ENCODE data around the gene HCFC1R1.

The HCFC1R1 gene

GRCh38 chr16:3017344-3017743 is 6.4 kb downstream of the HCFC1R1 start:
- DNase-seq, result no peak

- DNase-seq, result no peak
Measured at GRCh38 chr16:3015865-3016521, 7.7 kb downstream of the HCFC1R1 start.

DNA sequence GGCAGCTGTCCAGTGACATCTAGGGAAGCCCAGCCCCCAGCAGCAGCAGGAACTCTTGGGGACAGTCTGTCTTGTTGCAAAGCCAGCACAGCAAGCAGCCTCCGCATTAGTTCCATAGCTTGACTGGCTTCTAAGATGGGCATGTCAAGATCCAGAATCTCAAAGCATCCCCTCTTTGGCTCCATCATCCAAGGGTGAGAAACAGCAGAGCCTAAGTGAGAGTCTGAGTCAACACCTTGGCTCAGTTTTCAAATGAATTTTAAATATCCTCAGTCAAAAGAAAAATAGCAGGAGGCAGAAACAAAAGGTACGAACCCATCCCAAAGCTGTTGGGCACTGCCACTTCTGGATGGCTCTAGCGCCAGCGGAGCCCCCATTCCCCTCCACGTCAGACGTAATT is 8.8 kb downstream of the HCFC1R1 start:
- DNase-seq, result no peak

DNA sequence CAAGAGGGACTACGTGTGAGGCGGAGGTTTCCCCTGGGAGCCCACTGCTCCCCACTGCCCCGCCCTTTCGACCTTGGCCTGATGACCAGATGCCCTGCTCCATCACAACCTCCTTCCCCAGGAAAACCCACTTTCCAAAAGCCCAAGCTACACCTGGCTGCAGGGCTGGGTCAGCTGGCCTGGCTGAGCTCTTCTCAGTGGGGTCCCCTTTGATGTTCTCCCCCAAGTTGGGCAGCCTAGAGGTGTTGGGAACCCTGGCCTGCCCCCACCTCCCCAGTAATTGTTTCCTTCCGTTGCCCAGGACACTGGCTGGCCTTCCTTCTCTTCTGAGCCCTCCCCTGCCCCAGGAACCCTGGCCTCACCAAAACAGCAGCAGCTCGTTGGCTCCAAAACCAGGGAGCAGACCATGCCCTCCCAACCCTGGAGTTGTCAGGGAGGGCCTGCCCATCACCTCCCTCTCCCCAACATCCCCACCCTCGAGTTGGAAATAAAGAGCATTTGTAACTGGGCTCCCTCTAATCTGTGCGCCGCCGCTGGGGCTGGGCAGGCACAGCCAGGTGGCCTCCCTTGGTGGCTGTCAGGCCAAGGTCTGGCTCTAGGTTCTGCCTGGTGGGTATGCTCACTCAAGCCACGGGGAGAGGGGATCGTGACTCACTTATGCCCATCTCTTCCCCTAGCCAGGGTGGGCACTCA is 9.6 kb downstream of the HCFC1R1 start:
- DNase-seq, result no peak

- no peak for DNase-seq
Measured at GRCh38 chr16:3013491-3013951, 10.2 kb downstream of the HCFC1R1 start.

DNA sequence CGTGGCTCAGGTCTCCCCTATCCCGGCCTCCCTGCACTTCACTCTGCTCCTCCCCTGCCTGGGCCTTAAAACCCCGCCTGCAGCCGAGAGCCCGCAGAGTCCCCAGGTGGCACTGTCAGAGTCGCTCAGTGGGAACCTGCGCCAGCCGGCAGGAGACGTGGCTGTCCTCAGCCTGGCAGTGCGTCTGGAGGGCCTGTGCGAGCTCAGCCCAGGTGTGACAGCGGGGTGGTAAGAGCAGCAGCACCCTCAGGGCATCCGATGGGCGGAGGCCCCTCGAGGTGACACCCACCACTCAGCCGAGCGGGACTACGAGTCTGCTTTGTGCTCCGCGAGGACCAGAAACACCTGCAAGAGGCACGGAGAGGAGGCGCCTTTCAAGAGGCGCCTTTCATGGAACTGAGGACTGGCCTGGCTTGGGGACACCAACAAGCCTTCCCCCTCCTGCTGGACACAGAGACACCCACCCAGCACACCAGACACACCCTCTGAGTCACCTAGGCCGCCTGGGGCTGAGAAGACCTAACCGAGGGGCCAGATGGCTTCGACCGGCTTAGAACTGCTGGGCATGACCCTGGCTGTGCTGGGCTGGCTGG is 10.8 kb downstream of the HCFC1R1 start, which contains the start of gene CLDN9:
TSS of gene CLDN9 (plus strand) at position 96 of the 593 bp plus-strand sequence. CDS start at position 536, 440 bp downstream.
- no peak for DNase-seq

DNA sequence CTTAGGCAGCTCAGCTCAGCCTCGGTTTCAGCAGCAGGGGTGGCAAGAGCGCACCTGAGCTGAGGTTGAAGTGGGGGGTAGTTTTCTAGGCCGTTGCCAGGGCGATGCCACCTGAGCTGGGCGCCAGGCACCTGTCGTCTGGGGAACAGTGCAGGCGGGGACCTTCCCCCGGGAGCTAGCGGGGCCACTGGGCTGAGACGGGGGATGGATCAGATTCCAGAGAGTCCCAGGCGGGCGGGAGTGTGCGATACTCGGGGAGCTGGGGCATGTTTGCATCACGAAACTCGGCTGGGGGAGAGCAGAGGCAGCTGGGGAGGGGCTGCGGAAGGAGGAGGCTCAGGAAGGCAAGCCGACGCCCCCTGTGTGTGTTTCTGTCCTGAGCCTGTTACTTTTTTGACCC is 11.5 kb downstream of the HCFC1R1 start:
- DNase-seq, result no peak

DNA sequence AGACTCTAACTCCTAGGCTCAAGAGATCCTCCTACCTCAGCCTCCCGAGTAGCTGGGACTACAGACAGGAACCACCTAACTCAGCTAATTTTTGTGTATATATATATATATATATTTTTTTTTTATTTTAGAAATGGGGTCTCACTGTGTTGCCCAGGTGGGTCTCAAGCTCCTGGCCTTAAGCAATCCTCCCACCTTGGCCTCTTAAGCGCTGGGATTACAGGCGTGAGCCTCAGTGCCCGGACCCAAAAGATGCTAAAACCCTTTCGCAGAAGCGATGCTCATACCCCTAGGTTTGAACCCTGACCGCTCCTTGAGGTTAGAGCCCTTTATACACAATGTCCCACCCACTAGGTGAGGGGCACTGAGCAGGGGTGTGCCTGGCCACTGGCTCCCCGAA is 13.2 kb downstream of the HCFC1R1 start:
- no peak for DNase-seq

- no peak for DNase-seq
Measured at GRCh38 chr16:3009568-3010390, 14.0 kb downstream of the HCFC1R1 start.

DNA sequence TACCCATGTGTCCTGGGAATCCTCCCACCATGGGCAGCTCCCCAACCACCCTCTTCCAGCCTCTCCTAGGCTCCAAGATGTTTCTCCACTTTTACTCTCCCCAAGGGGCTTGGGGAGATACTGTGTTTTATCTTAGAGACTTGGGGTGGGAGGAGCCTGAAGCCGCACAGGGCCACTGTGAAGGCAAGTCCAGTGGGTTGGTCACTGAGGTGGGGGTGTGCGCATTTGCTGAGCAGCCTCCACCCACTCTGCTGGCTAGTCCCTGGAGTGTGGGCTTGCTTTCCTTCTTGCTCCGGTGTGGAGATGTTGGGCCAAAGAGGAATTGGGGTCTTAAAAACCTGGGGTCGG is 15.1 kb downstream of the HCFC1R1 start:
- no peak for DNase-seq

DNA sequence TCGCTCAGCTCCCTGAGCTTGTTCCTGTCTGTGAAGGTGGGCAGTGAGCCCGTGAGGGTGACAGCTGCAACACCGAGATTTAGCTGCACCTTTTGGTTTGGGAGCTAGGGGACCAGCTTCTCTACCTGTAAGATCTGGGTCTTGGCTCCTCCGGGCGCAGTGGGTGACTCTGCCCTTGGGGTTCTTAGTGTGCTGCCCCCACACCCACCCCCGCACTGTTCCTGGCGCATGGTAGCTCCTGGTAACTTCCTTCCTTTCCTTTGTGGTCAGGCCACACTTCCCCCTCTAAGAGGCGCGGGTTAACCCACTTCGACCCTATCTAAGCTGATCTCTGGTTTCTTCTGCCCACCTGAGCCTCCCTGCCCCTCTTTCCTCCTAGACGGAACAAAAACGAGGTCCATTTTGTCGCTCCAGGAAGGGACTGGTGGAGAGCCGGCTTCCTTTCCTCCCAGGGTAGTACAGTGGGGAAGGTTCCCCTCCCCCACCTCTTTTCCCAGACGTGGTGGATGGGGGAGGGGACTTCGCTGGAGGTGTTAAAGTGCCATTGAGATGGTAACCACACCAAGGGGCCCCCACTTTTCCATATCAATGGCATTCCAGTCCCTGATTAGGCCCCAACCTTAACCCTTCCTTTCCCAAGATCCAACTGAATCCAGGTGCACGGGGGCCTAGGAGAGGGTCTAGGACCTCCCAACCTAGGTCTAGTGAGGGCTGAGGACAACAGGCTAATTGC is 15.6 kb downstream of the HCFC1R1 start:
- no peak for DNase-seq

DNA sequence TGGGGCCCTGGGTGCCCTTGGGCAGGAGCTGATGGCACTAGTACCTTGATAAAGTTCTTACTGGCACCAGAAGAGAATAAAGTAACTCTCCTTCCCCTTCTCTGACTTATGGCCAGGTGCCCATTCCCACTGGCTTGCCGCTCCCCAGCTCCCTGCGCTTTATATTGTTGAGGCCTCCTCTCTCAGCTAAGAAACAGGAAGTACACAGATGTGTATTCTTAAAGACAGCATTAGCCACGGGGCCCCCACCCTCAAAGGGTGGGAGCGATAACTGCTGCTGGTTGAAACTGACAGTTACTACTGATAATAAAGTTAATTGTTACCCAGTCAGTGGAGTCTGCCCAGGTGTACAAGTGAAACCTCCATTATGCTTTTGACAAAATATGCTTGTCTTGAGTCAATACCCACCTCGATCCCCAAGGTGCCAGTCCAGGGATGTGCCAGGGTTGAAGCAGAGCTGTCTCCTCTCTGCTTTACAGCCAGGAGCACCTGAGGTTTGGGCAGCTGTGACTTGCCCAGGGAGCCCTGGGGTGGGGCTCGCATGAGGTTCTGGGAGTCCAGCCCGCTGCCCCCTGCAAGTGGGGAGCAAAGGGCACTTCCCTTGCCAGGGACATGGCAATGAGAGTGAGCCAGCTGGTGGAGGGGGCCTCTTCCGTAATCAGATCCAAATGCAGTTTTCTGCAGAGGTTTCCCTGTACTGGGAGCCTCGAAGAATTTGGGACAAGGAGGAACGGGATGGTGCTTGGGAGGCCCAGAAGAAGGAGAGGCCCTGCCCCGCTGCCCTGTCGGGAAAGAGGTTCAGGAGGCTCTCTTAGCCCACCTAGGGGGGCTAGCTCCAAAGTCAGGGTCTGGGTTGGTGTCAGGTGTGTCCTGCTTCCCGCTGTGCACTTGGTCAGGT is 16.4 kb downstream of the HCFC1R1 start:
- DNase-seq, result no peak

- no peak for DNase-seq
Measured at GRCh38 chr16:3004781-3005284, 18.9 kb downstream of the HCFC1R1 start.

DNA sequence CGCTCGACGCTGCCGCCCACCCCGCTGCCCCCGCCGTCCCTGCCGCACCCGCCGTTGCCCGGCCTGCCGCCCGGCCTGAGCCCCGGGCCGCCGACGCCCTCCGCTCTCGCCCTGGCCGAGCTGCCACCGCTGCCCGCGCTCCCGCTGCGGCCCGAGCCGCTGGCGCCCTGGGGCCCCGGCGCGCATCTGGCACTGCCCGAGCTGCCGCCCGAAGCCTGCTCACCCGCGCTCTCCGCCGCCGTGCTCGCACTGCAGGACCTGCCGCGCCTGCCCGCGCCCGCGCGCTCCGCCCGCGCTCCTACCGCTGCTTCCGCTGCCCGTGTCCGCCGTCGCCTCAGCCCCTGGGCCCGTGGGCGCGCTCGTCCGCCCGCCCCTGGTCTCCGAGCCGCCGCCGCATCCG is 19.4 kb downstream of the HCFC1R1 start:
- DNase-seq, result no peak

DNA sequence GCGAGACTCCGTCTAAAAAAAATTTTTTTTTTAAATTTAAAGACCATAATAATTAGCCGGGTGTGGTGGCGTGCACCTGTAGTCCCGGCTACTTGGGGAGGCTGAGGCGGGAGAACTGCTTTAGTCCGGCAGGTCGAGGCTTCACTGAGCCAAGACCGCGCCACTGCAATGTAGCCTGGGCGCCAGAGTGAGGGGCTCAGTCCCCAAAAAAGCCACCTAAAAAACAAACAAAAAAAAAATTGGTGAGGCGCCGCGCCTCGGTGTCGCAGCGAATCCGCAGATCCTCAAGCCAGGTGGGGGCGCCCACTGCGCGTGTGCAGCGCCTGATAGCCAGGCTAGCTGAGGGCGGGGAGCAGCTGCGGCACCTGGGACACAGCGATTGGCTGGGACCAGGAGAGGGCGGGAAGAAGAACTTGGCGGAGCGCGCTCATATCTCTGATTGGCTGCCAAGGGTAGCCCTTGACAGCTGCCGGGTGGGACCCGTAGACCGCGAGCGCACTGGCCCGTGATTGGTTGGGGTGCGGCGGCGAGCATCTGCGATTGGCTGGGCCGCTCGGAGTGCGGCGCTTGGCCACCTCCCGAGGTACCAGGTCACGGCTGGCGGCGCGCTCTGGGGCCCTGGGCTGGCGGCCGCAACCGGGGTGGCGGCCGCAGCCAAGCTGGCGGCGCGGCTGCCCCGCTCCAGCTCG is 20.0 kb downstream of the HCFC1R1 start:
- no peak for DNase-seq

DNA sequence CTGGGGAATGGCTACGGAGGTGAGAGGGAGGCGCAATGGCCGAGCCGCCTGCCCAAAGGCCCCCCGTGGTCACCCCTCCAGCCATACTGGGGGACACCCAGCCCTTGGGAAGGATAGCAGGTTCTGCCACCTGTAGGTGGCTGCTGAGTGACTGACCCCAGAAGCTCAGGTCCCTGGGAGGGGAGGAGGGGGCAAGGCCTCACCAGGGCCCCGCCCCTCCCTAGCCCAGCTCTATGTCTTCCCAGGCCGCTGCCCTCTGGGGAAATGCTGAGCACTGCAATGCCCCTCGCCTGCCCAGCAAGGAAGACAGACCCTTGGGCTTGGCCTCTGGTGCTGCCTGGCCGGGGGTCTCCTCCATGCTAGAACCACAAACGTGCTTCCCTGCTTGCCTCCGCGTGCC is 22.4 kb downstream of the HCFC1R1 start:
- DNase-seq, result no peak

DNA sequence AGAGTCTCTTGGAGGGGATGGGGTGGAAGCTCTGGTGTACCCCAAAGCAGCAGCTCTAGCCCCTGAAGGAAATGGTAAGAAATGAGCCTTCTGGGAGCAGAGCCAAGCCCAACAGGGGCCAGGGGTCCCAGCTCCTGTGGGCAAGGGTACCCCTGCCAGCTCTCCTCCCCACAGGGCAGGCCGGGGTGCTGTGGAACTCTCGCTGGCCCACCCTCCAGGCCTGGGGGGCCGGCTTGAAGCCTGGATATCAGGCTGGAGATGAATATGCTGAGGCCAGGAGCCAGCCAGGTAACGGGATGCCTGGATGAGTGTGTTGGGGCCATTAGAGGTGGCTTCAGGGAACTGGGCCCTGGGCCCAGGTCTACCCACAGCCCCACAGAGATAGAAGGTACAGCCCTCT is 23.2 kb downstream of the HCFC1R1 start:
- no peak for DNase-seq

DNA sequence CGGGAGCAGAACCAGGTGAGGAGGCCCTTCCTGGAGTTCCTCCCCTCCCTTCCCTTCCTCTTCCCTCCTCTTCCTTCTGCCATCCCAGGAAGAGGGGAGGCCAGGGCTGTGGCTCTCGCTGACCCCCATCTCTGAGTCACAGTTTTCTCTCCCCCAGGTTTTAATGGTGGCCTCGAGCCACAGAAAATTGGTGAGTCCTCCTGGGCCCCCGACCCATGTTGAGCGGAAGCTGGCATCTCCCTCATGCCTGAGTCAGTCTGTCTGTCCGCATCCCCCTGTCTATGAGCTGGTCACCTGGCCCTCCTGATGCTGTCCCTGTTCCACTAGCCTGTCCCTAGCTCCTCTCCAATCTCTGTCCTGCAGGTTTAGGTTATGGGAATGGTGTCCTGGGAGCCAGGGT is 23.8 kb downstream of the HCFC1R1 start:
- DNase-seq, result no peak

DNA sequence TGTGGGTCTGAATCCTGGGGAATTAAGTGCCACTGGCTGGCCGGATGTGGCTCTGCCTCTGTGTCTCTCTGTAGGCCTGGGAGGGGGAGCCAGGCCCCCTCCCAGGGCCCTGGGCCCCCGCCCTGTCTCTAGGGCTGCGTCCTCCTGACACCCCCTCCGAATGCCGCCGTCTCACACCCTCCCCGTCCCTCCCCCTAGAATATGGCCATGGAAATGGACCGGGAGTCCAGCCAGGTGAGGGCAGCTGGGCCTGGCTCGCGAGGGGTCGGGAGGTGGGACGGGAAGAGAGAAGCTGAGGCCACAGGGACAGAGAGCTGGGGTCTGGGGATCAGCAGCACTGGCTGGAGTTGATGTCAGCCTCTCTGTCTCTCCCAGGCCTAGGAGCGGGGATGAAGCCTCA is 27.4 kb downstream of the HCFC1R1 start:
- no peak for DNase-seq

DNA sequence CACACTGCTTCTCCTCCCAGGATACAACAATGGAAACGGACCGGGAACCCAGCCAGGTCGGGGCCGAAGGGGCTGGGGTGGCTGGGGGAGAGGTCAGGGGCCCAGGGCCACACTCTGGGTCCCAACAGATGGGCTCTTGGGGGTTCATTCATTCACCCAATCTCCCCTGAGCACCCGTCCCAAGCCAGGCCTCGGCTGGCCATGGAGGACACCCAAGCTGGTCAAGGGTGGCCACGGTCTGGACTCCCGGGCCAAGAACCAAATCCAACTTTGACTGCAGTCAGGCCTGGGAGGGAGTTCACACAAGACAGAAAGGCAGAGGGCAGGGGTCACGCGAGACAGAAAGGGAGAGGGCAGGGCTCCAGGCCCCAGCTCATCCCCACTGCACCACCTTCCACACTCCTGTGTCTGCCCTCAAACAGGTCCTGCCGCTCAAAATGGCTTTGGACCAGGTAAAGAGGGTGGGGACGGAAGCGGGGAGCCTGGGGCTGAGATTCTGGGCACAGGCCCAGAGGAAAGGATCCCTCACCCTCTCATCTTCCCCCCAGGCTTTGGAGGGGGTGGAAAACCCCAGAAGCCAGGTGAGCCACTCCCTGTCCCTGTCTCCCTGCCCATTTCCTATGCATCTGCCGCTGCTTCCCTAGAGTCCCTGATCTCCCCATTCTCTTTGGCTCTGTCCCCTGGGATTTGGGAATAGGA is 31.2 kb downstream of the HCFC1R1 start:
- DNase-seq, result no peak

All from cortex of kidney (tissue), 1 donor.